Glutamatergic neuron (in vitro differentiated cells): ENCODE results near the gene KRT6A. TPM values are rescaled to one million over a fixed set of nuclear protein-coding genes. Genes with fewer than 3 reads are reported as not detected.

ENCODE experiments used
- DNase-seq: peaks from one replicate; pipeline ENCODE4 v3.0.0; 2022
- H3K27ac Mint-ChIP-seq: one replicate; pipeline ENCODE4 v1.8.0; 2020; ENCODE audit warnings: mild to moderate bottlenecking, mixed read lengths, inconsistent platforms; ENCODE audit not compliant: unreplicated experiment
- H3K27me3 Mint-ChIP-seq: one replicate; pipeline ENCODE4 v1.8.0; 2020; ENCODE audit warnings: mild to moderate bottlenecking, moderate library complexity, mixed read lengths, inconsistent platforms; ENCODE audit not compliant: unreplicated experiment
- H3K36me3 Mint-ChIP-seq: one replicate; pipeline ENCODE4 v1.8.0; 2020; ENCODE audit warnings: mild to moderate bottlenecking, mixed read lengths, inconsistent platforms; ENCODE audit not compliant: unreplicated experiment
- H3K4me1 Mint-ChIP-seq: one replicate; pipeline ENCODE4 v1.8.0; 2020; ENCODE audit warnings: mild to moderate bottlenecking, low read depth, mixed read lengths, inconsistent platforms; ENCODE audit not compliant: unreplicated experiment
- H3K4me3 Mint-ChIP-seq: one replicate; pipeline ENCODE4 v1.8.0; 2020; ENCODE audit warnings: mild to moderate bottlenecking, mixed read lengths, inconsistent platforms; ENCODE audit not compliant: unreplicated experiment
- H3K9me3 Mint-ChIP-seq: one replicate; pipeline ENCODE4 v1.8.0; 2020; ENCODE audit warnings: mild to moderate bottlenecking, moderate library complexity, mixed read lengths, inconsistent platforms; ENCODE audit not compliant: unreplicated experiment
- total RNA-seq: library from RNA; stranded (reverse); fragmentation: NEBNext Ultra II Directional; extraction: Animal tissue kit (Norgen Biotek cat#: 25700); gene quantifications from one replicate; pipeline ENCODE4 v1.2.1, GENCODE V29; 2021; ENCODE audit not compliant: unreplicated experiment
- TF ChIP-seq, protein P1 (sequence below): fragments of 200-600 bp; sonication (generic); IDR thresholded peaks from one replicate; pipeline ENCODE4 v1.5.0; 2021; ENCODE audit not compliant: partially characterized antibody, unreplicated experiment

KRT6A gene
- total RNA-seq, 1 donor from 2014 or later: not detected

DNA sequence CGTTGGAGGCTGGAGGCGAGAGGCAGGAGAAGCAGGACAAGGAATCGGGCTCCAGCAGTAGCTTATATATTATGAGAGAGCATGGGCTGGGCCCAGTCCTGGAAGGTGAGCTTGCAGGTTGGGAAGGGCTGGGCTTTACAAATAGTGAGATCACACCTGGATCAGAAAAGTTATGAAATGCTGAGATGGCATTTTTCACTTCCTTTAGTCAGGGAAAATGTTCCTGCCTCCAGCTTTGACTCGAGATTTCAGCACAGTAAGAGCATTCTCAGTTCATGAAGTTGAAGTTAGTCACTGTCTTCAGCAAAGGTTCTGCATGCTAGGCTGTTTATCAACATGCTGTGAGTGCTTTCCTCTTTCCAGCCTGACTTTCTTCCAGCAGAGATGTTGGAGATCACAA is 19.3 kb downstream of the KRT6A start, which contains the start of gene KRT6C:
Gene KRT6C (minus strand): TSS at position 38 of the 400 bp plus-strand sequence. CDS start 68 bp downstream, outside the sequence.
- Mint-ChIP-seq H3K36me3 (peaks cover 13% of the 10 kb centered on the region), H3K4me1 (peaks cover 1% of the 10 kb centered on the region), H3K4me3 (no peak within 1 kb of the TSS), H3K27ac (no peak within 1 kb of the TSS), H3K9me3 (peaks cover 1% of the 10 kb centered on the region), H3K27me3 (peaks cover 9% of the 10 kb centered on the region)
- DNase-seq: no peak
- TF ChIP-seq, protein P1, sequence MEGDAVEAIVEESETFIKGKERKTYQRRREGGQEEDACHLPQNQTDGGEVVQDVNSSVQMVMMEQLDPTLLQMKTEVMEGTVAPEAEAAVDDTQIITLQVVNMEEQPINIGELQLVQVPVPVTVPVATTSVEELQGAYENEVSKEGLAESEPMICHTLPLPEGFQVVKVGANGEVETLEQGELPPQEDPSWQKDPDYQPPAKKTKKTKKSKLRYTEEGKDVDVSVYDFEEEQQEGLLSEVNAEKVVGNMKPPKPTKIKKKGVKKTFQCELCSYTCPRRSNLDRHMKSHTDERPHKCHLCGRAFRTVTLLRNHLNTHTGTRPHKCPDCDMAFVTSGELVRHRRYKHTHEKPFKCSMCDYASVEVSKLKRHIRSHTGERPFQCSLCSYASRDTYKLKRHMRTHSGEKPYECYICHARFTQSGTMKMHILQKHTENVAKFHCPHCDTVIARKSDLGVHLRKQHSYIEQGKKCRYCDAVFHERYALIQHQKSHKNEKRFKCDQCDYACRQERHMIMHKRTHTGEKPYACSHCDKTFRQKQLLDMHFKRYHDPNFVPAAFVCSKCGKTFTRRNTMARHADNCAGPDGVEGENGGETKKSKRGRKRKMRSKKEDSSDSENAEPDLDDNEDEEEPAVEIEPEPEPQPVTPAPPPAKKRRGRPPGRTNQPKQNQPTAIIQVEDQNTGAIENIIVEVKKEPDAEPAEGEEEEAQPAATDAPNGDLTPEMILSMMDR: no peak

DNA sequence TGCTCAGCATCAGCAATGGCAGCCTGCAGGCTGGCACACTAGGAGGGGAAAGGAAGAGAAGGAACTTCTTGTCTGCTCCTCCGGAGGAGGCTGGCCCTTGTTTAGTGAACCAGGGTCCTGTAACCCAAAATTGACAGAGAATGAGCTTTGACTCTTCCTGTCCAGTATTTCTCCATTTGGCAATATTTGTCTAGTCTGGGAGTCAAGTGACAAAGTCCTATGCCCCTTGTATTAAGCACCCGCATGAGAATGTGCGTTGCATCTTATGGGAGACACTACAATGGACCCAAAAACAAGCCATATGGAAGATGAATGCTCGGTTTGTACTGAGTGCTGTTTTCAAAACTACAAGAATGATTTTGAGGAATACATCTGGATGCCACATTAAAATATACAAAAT is 23.2 kb downstream of the KRT6A start:
- H3K27ac Mint-ChIP-seq: no peak overlapping the region
- H3K27me3 Mint-ChIP-seq: peaks cover 6% of the 10 kb centered on the region
- DNase-seq: no peak
- peaks cover 8% of the 10 kb centered on the region for H3K36me3 Mint-ChIP-seq
- TF ChIP-seq, protein P1: no peak
- no peak overlapping the region for H3K4me3 Mint-ChIP-seq
- peaks cover 1% of the 10 kb centered on the region for H3K9me3 Mint-ChIP-seq
- H3K4me1 Mint-ChIP-seq: peaks cover 1% of the 10 kb centered on the region

DNA sequence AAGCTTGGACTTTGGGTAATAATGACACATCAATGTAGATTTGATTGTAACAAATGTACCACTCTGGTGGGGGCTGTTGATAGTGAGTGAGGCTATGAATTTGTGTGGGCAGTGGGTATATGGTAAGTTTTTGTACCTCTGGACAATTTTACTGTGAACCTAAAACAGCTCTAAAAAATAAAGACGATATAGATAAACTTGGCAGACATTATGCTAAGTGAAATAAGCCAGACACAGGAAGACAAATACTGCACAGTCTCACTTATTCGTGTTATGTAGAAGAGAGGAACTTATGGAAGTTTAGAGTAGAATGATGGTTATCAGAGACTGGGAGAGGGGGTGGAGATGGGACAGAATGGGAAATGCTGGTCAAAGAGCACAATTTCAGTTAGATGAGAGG is 28.2 kb downstream of the KRT6A start:
- Mint-ChIP-seq H3K4me3 (no peak overlapping the region), H3K9me3 (no peaks in the 10 kb centered on the region), H3K27me3 (peaks cover under 1% of the 10 kb centered on the region), H3K4me1 (no peaks in the 10 kb centered on the region), H3K27ac (no peak overlapping the region), H3K36me3 (no peaks in the 10 kb centered on the region)
- no peak for DNase-seq
- TF ChIP-seq, protein P1: no peak

DNA sequence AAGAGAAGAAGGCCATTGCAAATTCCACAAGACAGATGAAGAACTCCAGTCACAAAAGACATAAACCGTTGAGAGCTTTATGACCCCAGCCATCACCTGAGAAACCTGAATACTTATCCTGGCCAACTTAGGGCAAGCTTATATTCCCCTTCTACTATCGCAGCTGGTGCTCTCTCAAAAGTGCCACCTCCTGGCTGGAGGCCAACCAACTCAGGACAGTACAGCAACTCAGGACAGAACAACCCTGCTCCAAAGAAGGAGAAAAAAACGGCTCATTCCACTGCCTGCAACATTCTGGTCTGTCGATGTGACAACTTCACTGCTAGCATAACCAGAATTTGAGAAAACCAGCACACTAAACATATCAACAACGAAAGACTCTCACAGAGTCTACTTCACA is 31.4 kb downstream of the KRT6A start:
- Mint-ChIP-seq H3K36me3 (no peaks in the 10 kb centered on the region), H3K9me3 (no peaks in the 10 kb centered on the region), H3K27ac (no peak overlapping the region), H3K4me3 (no peak overlapping the region), H3K27me3 (no peaks in the 10 kb centered on the region), H3K4me1 (no peaks in the 10 kb centered on the region)
- DNase-seq: no peak
- TF ChIP-seq, protein P1: no peak

DNA sequence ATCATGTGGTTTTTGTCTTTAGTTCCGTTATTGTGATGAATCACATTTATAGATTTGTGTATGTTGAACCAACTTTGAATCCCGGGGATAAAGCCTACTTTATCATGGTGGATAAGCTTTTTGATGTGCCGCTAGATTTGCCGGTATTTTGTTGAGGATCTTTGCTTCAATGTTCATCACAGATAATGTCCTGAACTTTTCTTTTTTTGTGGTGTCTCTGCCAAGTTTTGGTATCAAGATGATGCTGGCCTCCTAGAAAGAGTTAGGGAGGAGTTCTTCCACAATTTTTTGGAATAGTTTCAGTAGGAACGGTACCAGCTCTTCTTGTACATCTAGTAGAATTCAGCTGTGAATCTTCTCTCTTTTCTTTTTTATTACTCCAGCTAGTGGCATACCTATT is 34.2 kb downstream of the KRT6A start:
- H3K36me3 Mint-ChIP-seq: no peaks in the 10 kb centered on the region
- no peak for DNase-seq
- H3K27me3 Mint-ChIP-seq: no peaks in the 10 kb centered on the region
- TF ChIP-seq, protein P1: no peak
- no peaks in the 10 kb centered on the region for H3K9me3 Mint-ChIP-seq
- H3K27ac Mint-ChIP-seq: no peak overlapping the region
- no peaks in the 10 kb centered on the region for H3K4me1 Mint-ChIP-seq
- no peak overlapping the region for H3K4me3 Mint-ChIP-seq
